WERI-Rb-1 (cell line): Measurements from ENCODE around the gene SUSD2.
A peak's percentile ranks its signal among the peaks of the same experiment; 100 is the strongest.

Experiments
- DNase-seq: peaks from one replicate; pipeline ENCODE4 v3.0.0-alpha.2; 2020
- H3K27ac ChIP-seq: fragments of 250-450 bp; sonication (Bioruptor Pico); 2 replicates; pipeline ENCODE4 v1.5.1; 2020; ENCODE audit warnings: mild to moderate bottlenecking, moderate library complexity
- H3K27me3 ChIP-seq: fragments of 250-450 bp; sonication (Bioruptor Pico); 2 replicates; pipeline ENCODE4 v1.5.1; 2021; ENCODE audit warnings: mild to moderate bottlenecking, low read depth, moderate library complexity; ENCODE audit not compliant: insufficient read depth, severe bottlenecking
- H3K36me3 ChIP-seq: fragments of 250-450 bp; sonication (Bioruptor Pico); 2 replicates; pipeline ENCODE4 v1.5.1; 2020; ENCODE audit warnings: mild to moderate bottlenecking, moderate library complexity
- H3K4me3 ChIP-seq: 2 replicates; pipeline ENCODE4 v1.5.1; 2011; ENCODE audit warnings: low read depth, mild to moderate bottlenecking, control low read depth, low read length
- H3K9me3 ChIP-seq: fragments of 250-450 bp; sonication (Bioruptor Pico); 2 replicates; pipeline ENCODE4 v1.5.1; 2021; ENCODE audit warnings: mild to moderate bottlenecking, moderate library complexity; ENCODE audit not compliant: severe bottlenecking
- CTCF ChIP-seq: IDR thresholded peaks from 2 replicates; pipeline ENCODE4 v1.5.1; 2011; ENCODE audit warnings: low read depth, mild to moderate bottlenecking, control low read depth, inconsistent platforms, low read length

The SUSD2 gene

GRCh38 chr22:24186892-24187670 lies 5.8 kb downstream of the SUSD2 start:
- no peaks in the 10 kb centered on the region for H3K9me3 ChIP-seq
- TF ChIP-seq CTCF, result no peak
- H3K36me3 ChIP-seq, result peaks cover 43% of the 10 kb centered on the region
- no peak overlapping the region for H3K4me3 ChIP-seq
- no peak overlapping the region for H3K27ac ChIP-seq
- no peak for DNase-seq
- H3K27me3 ChIP-seq, result no peaks in the 10 kb centered on the region

GRCh38 chr22:24187731-24188644 lies 6.7 kb downstream of the SUSD2 start:
- TF ChIP-seq CTCF, result no peak
- H3K27me3 ChIP-seq, result no peaks in the 10 kb centered on the region
- peaks cover 43% of the 10 kb centered on the region for H3K36me3 ChIP-seq
- H3K9me3 ChIP-seq, result no peaks in the 10 kb centered on the region
- H3K27ac ChIP-seq, result no peak overlapping the region
- DNase-seq, result no peak
- no peak overlapping the region for H3K4me3 ChIP-seq

- Histone ChIP-seq H3K9me3 (no peaks in the 10 kb centered on the region), H3K4me3 (no peak overlapping the region), H3K27ac (no peak overlapping the region; the same call in 1 of the 2 replicates), H3K27me3 (no peaks in the 10 kb centered on the region), H3K36me3 (peaks cover 39% of the 10 kb centered on the region)
- TF ChIP-seq CTCF, result no peak
- DNase-seq, result no peak
Observed at GRCh38 chr22:24188705-24189248, 7.5 kb downstream of the SUSD2 start.

- TF ChIP-seq CTCF, result peak; percentile 95
- Histone ChIP-seq H3K27me3 (no peaks in the 10 kb centered on the region), H3K4me3 (no peak overlapping the region), H3K27ac (peak overlapping the region; percentile 57), H3K9me3 (no peaks in the 10 kb centered on the region), H3K36me3 (peaks cover 39% of the 10 kb centered on the region)
- peak; percentile 79 for DNase-seq
Observed at GRCh38 chr22:24189249-24190158, 8.2 kb downstream of the SUSD2 start.

- Histone ChIP-seq H3K9me3 (no peaks in the 10 kb centered on the region), H3K27me3 (no peaks in the 10 kb centered on the region), H3K4me3 (no peak overlapping the region), H3K36me3 (peaks cover 39% of the 10 kb centered on the region), H3K27ac (peak overlapping the region; percentile 57)
- no peak for TF ChIP-seq CTCF
- no peak for DNase-seq
Observed at GRCh38 chr22:24190159-24190540, 8.9 kb downstream of the SUSD2 start.
